GM19238 (cell line): ENCODE data around the gene IFRD2.
"Not testable (repeated sequence)": the region's sequence is repeated elsewhere in the genome, so short reads cannot be mapped to it uniquely, and the experiment has no call there.

Source experiments
- DNase-seq: peaks from one replicate; pipeline ENCODE4 v3.0.0; 2011; ENCODE audit warnings: low spot score; ENCODE audit not compliant: insufficient read length

The IFRD2 gene

DNA sequence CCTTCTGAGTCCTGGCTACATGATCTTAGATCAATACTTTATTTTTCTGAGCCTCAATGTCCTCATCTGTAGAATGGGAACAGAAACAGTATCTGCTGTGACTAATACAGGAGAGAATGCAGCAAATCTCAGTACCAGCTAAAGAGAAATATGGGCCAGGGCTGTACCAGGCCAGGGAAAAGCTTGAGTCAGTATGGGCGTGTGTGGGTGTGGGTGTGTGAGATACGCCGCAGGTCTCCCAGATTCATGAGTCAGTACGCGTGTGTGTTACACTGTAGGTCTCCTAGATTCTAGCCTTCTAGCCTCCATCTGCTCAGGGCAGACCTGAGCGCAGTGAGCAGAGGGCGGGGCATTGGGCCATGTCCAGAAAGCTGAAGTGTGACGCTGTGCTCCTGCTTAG, 41.0 kb downstream of the IFRD2 start:
- no peak for DNase-seq

DNA sequence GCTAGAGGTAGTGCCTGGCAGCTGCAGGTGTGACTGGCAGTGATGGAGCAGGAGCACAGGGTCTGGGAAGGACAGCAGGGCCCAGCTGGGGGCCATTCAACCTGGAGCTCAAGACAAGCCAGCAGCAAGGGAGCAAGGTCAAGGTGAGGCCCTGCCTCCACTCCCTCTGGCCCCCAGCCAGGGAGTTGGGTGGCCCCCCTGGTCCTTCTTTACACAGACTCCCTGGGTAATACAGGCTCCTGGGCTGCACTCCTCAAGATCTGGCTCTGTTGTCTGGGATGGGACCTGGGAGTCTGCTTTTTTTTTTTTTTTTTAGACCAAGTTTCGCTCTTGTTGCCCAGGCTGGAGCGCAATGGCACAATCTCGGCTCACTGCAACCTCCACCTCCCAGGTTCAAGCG, 41.7 kb downstream of the IFRD2 start:
- DNase-seq, result no peak

DNA sequence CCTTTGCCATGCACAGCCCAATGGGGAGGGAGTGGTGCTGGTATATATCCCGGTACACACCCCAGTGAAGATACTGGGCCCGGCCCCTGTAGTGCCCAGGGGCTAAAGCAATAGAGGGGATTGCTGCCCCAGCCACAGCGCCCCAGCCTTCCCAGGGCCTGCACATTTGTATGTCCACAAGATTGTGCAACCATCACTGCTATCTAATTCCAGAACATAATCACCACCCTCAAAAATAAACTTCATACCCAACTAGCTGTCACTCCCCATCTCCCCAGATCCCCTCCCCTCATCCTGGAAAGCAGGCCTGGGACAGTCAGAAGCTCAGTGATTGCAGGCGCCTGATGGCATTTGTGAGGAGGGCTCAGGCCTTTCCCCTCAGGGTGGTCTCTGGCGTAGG, 42.8 kb downstream of the IFRD2 start:
- DNase-seq, result no peak

DNA sequence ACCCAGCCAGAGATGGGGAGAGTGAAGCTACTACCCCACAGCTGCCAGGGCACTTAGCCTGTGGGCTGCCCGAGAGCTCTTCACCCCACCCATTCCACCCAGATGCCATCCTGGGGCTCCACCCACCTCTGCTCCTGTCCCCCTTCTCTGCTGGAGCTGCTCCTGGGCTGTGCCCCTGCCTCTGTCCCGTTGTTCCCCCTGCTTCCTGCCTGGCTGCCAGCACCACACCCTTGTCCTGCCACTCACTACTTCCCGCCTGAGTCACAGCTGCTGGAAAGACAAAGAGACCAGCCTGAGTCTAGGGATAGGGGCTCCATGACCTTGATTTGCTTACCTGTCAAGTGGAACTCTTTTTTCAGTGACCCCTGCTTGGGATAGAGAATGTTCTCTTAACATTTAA, 43.8 kb downstream of the IFRD2 start:
- no peak for DNase-seq

DNA sequence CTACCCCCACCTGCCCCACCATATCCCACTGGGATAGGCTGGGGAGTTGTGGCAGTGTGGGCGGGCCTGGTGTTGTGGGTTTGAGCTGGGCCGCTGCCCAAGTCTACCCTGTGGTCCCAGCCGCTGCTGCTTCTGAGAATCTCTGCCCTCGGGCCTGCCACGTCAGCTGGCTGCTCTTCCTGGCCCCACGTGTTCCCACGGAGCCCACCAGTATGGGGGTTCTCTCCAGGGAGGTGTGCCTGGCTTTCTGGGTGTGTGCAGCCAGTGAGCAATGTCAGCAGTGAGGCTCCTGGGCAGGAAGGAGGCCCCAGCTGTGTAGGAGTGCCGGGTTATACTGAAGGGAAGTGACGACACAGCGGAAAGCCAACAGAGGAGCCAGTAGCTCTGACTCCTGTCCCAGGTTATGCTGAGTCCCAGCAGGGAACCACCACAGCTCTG, 45.7 kb downstream of the IFRD2 start:
- DNase-seq, result peak; percentile 54

- DNase-seq, result peak; percentile 85
These were observed 46.3 kb downstream of the IFRD2 start for GRCh38 chr3:50245831-50246516.

GRCh38 chr3:50245251-50245745, 46.9 kb downstream of the IFRD2 start:
- no peak for DNase-seq

DNA sequence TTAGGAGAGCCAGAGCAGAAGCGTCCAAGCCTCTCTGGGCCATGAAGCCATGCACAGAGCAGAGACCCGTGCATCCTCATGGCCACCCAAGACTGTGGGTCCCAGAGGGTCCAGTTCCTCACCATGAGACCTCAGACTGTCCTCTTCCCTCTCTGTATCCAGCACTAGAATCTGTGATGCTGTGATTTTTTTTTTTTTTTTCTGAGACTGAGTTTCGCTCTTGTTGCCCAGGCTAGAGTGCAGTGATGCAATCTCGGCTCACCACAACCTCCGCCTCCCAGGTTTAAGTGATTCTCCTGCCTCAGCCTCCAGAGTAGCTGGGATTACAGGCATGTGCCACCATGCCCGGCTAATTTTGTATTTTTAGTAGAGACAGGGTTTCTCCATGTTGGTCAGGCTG, 47.4 kb downstream of the IFRD2 start:
- not testable (repeated sequence) for DNase-seq

GRCh38 chr3:50243543-50243895, 48.7 kb downstream of the IFRD2 start:
- no peak for DNase-seq

GRCh38 chr3:50242851-50243542, 49.2 kb downstream of the IFRD2 start:
- DNase-seq, result no peak

GRCh38 chr3:50242381-50242770, 49.9 kb downstream of the IFRD2 start:
- DNase-seq, result no peak

DNA sequence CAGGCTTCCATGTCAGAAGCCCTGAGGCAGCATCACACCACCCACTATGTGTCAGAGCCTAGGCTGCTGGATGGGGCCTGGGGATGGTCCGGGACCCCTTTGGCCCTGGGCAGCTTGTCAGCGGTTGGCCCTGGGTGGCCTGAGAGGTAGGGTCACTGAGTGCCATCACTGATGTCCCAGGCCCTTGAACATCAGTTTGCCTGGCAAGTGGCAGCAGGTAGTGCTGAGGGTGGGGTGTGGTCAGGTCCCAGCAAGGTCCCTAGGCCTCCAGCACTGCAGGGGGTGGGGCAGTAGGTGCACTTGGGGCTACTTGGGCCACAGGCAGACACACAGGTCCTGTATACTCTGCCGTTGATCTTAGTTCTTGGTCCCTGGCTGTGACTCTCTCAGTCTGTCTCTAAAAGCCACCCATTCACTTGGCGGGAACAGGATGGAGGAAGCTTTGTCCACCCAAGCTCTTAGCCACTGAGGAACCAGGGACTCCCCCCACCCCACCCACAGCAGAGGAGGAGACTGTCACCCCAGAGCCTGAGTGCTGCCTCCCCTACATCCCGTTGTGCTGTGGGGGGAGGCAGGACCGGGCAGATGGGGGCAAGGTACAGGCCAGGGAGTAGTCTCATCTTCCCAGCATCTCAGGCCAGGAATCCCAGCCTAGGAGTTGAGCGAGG, 50.4 kb downstream of the IFRD2 start:
- DNase-seq, result no peak

DNA sequence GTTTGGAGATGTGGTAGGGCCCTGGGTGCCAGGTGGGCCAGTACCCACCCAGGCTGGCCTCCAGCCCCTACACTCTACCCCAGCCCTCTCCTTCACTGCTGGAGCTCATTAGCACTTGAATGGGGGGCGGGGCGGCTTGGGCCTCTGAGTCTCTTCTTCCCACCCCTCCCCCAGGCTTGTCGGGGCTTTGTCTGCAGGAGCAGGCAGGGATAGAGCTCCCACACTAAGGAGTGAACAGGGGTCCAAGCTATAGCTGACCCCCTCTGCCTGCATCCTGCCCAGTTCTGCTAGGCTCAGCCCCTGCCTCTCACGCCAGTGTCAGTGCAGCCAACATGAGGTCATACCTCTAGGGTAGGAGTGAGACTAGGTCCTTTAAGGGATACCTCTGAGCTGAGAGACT, 51.1 kb downstream of the IFRD2 start:
- DNase-seq, result no peak

GRCh38 chr3:50239649-50240048, 52.6 kb downstream of the IFRD2 start:
- DNase-seq, result no peak

- no peak for DNase-seq
These were observed 53.6 kb downstream of the IFRD2 start for GRCh38 chr3:50238549-50239026.

- peak; percentile 91 for DNase-seq
These were observed 54.3 kb downstream of the IFRD2 start for GRCh38 chr3:50237754-50238548.
